Astrocyte (in vitro differentiated cells and primary cell): ENCODE data around the gene DOK5.

Experiments used
- CTCF ChIP-seq: IDR thresholded peaks from 2 replicates; pipeline ENCODE4 v1.5.1; 2011; ENCODE audit warnings: low read depth, mild to moderate bottlenecking, inconsistent platforms, low read length, moderate library complexity; ENCODE audit not compliant: insufficient read depth
- EZH2 ChIP-seq: IDR thresholded peaks from 2 replicates; pipeline ENCODE4 v1.6.1; 2012; ENCODE audit warnings: mild to moderate bottlenecking, low read length, inconsistent platforms; ENCODE audit not compliant: insufficient read depth

GRCh38 chr20:54643761-54644160, 168.4 kb downstream of the DOK5 start:
- TF ChIP-seq EZH2 (no peak), CTCF (no peak)
